IPS-15b (cell line): Measurements from ENCODE around the gene SEMA4D.

Experiments
- H3K27me3 ChIP-seq: one replicate; pipeline ENCODE4 v1.6.1; 2013; ENCODE audit warnings: low read length; ENCODE audit not compliant: control insufficient read depth, insufficient read depth
- H3K36me3 ChIP-seq: one replicate; pipeline ENCODE4 v1.6.1; 2013; ENCODE audit warnings: low read length; ENCODE audit not compliant: control insufficient read depth, insufficient read depth
- H3K4me1 ChIP-seq: one replicate; pipeline ENCODE4 v1.6.1; 2013; ENCODE audit warnings: mild to moderate bottlenecking, low read length; ENCODE audit not compliant: control insufficient read depth, insufficient read depth
- H3K4me3 ChIP-seq: one replicate; pipeline ENCODE4 v1.5.1; 2013; ENCODE audit warnings: low read depth, low read length
- H3K9ac ChIP-seq: one replicate; pipeline ENCODE4 v1.6.1; 2013; ENCODE audit warnings: low read depth, mild to moderate bottlenecking, low read length
- H3K9me3 ChIP-seq: one replicate; pipeline ENCODE4 v1.6.1; 2013; ENCODE audit warnings: mild to moderate bottlenecking, low read length; ENCODE audit not compliant: control insufficient read depth, insufficient read depth

SEMA4D gene

DNA sequence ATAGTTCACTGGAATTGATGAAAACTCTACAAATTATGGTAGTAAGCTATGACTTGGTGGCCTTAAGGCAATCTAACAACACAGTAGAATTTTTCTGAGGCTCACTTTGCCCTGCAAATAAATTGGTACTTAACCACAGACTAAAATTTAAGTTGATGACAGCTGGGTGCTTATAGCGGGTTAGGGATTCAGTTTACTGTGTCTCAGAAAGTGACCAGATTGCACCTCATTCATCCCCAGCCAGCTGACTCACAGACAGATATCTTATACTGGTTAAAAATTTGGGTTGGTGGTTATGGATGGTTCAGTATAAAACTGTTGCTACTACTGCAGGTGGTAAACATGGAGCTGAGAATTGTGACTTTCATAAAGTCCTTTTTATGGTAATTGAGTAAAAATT is 184.1 kb downstream of the SEMA4D start:
- peak overlapping the region; percentile 96 for H3K4me3 ChIP-seq

GRCh38 chr9:89312222-89312571 is 185.7 kb downstream of the SEMA4D start:
- H3K9me3 ChIP-seq: no peaks in the 10 kb centered on the region
- no peaks in the 10 kb centered on the region for H3K27me3 ChIP-seq
- H3K4me3 ChIP-seq: peak overlapping the region; percentile 96
- no peaks in the 10 kb centered on the region for H3K4me1 ChIP-seq
- H3K36me3 ChIP-seq: peaks cover 6% of the 10 kb centered on the region
- peak overlapping the region; percentile 94 for H3K9ac ChIP-seq

More for the DNA sequence above, 184.1 kb downstream of the SEMA4D start:
- Histone ChIP-seq H3K36me3 (peaks cover 7% of the 10 kb centered on the region), H3K4me1 (no peaks in the 10 kb centered on the region), H3K9me3 (no peaks in the 10 kb centered on the region), H3K27me3 (no peaks in the 10 kb centered on the region), H3K9ac (no peak overlapping the region)

- H3K27me3 ChIP-seq: no peaks in the 10 kb centered on the region
- no peaks in the 10 kb centered on the region for H3K36me3 ChIP-seq
- H3K9ac ChIP-seq: peak overlapping the region; percentile 94
- H3K4me3 ChIP-seq: peak overlapping the region; percentile 96
- H3K4me1 ChIP-seq: no peaks in the 10 kb centered on the region
- H3K9me3 ChIP-seq: no peaks in the 10 kb centered on the region
These were observed 186.3 kb downstream of the SEMA4D start for GRCh38 chr9:89311346-89312221.
